Lung (tissue), 12 donors: ENCODE results near the gene CX3CL1. TPM values are rescaled to one million over a fixed set of nuclear protein-coding genes. Genes with fewer than 3 reads are reported as not detected.

Source experiments
- ATAC-seq: fragments of 200-7000 bp; cut with Tn5 transposase; one replicate; pipeline ENCODE4 v1.9.1; 2020; ENCODE audit warnings: moderate number of reproducible peaks; ENCODE audit not compliant: insufficient read depth, low FRiP score
- DNase-seq, 3 donors: peaks; one replicate each; pipeline ENCODE4 v3.0.0-alpha.2; 2013 to 2017
- H3K27ac ChIP-seq, 2 donors: one replicate each; pipeline ENCODE4 v1.5.1; 2013; ENCODE audit warnings: mild to moderate bottlenecking in 2 of 2, moderate library complexity in 2 of 2, control low read depth in 1 of 2, inconsistent platforms in 1 of 2, low read depth in 1 of 2, low read length in 1 of 2
- H3K27me3 ChIP-seq, 3 donors: one replicate each; pipeline ENCODE4 v1.5.1; 2013; ENCODE audit warnings: low read length in 2 of 3; ENCODE audit not compliant: control insufficient read depth in 3 of 3, insufficient read depth in 3 of 3
- H3K36me3 ChIP-seq, 4 donors: one replicate each; pipeline ENCODE4 v1.5.1; 2013; ENCODE audit warnings: low read length in 4 of 4, mild to moderate bottlenecking in 1 of 4, moderate library complexity in 1 of 4; ENCODE audit not compliant: control insufficient read depth in 4 of 4, insufficient read depth in 4 of 4
- H3K4me1 ChIP-seq, 5 donors: one replicate each; pipeline ENCODE4 v1.5.1; 2013; ENCODE audit warnings: low read length in 5 of 5, mild to moderate bottlenecking in 2 of 5, moderate library complexity in 1 of 5; ENCODE audit not compliant: control insufficient read depth in 5 of 5, insufficient read depth in 5 of 5
- H3K4me3 ChIP-seq: one replicate; pipeline ENCODE4 v1.5.1; 2013; ENCODE audit warnings: mild to moderate bottlenecking, control low read depth, moderate library complexity
- H3K9ac ChIP-seq, 2 donors: one replicate each; pipeline ENCODE4 v1.5.1; 2013; ENCODE audit warnings: low read length in 2 of 2, control low read depth in 1 of 2; ENCODE audit not compliant: insufficient read depth in 1 of 2
- H3K9me3 ChIP-seq, 4 donors: one replicate each; pipeline ENCODE4 v1.5.1; 2013; ENCODE audit warnings: low read length in 3 of 4, mild to moderate bottlenecking in 1 of 4, moderate library complexity in 1 of 4; ENCODE audit not compliant: control insufficient read depth in 4 of 4, insufficient read depth in 3 of 4
- CTCF ChIP-seq: IDR thresholded peaks from 2 replicates; pipeline ENCODE4 v1.5.1; 2012; ENCODE audit warnings: mild to moderate bottlenecking; ENCODE audit errors: control extremely low read depth, extremely low read depth
- WGBS, 2 donors: extraction: QIAGEN DNeasy Blood & Tissue Kit; methylation state at CpG; one replicate each; pipeline ENCODE4 v1.1.7; 2013; 5-methylcytosine and 5-hydroxymethylcytosine counted together
- polyA plus RNA-seq, 2 donors: library from polyadenylated mRNA; stranded (reverse); fragments of 200-250 nt; gene quantifications; one replicate each; pipeline ENCODE4 v1.2.1, GENCODE V29; 2013
- total RNA-seq, 2 donors: library from RNA; depleted of rRNA in 1 of 2; stranded (reverse); fragments of >200 nt in 1 of 2; gene quantifications; one replicate each; pipeline ENCODE4 v1.2.1, GENCODE V29; 2014 to 2021
- donor health status: control.
- donor health status: control.
- donor health status: Bipolar disorder and iron deficiency.
- donor health status: healthy.
- donor health status: DM: yes; HTN: yes; CAD: no.

Gene CX3CL1
- total and polyA plus RNA-seq, 4 donors, result 22.8 to 58.6 (median 31.7) TPM

- H3K36me3 ChIP-seq, result peaks cover 35 to 59% (median 45%) of the 10 kb centered on the region in 4 donors
- no peak overlapping the region for H3K9ac ChIP-seq
- H3K27me3 ChIP-seq, result no peaks in the 10 kb centered on the region
- no peaks in the 10 kb centered on the region for H3K9me3 ChIP-seq
- H3K4me3 ChIP-seq, result no peak overlapping the region
- no peaks in the 10 kb centered on the region for H3K4me1 ChIP-seq
- 89 to 94% methylated on average over 5 of the region's 5 CpGs for WGBS, 2 donors
- no peak for DNase-seq
- ATAC-seq, result no peak
- no peak overlapping the region for H3K27ac ChIP-seq
- TF ChIP-seq CTCF, result no peak
Observed at GRCh38 chr16:57430955-57431354, 58.7 kb downstream of the CX3CL1 start.

GRCh38 chr16:57432505-57432904 lies 60.2 kb downstream of the CX3CL1 start:
- Histone ChIP-seq H3K27ac (no peak overlapping the region), H3K9ac (no peak overlapping the region), H3K4me3 (no peak overlapping the region), H3K9me3 (no peaks in the 10 kb centered on the region), H3K27me3 (no peaks in the 10 kb centered on the region), H3K4me1 (no peaks in the 10 kb centered on the region), H3K36me3 (peaks cover 38 to 61% (median 50%) of the 10 kb centered on the region in 4 donors)
- no peak for TF ChIP-seq CTCF
- ATAC-seq (no peak), DNase-seq (no peak)
- 93 to 98% methylated on average over 2 of the region's 2 CpGs for WGBS, 2 donors

- no peaks in the 10 kb centered on the region for H3K27me3 ChIP-seq
- no peak overlapping the region for H3K4me3 ChIP-seq
- no peak for ATAC-seq
- DNase-seq, result no peak
- TF ChIP-seq CTCF, result no peak
- no peak overlapping the region for H3K27ac ChIP-seq
- H3K9me3 ChIP-seq, result no peaks in the 10 kb centered on the region
- no peak overlapping the region for H3K9ac ChIP-seq
- H3K36me3 ChIP-seq, result peaks cover 38 to 59% (median 50%) of the 10 kb centered on the region in 4 donors
- no peaks in the 10 kb centered on the region for H3K4me1 ChIP-seq
- 86 to 92% methylated on average over 3 of the region's 3 CpGs for WGBS, 2 donors
Observed at GRCh38 chr16:57432989-57433388, 60.7 kb downstream of the CX3CL1 start.

- Histone ChIP-seq H3K4me1 (no peaks in the 10 kb centered on the region), H3K4me3 (no peak overlapping the region), H3K9ac (no peak overlapping the region), H3K9me3 (no peaks in the 10 kb centered on the region), H3K27ac (no peak overlapping the region), H3K27me3 (no peaks in the 10 kb centered on the region), H3K36me3 (peaks cover 34 to 61% (median 49%) of the 10 kb centered on the region in 4 donors)
- no peak for TF ChIP-seq CTCF
- DNase-seq (no peak), ATAC-seq (no peak)
- 94% methylated on average over 2 of the region's 2 CpGs for WGBS, 2 donors
Observed at GRCh38 chr16:57434003-57434402, 61.7 kb downstream of the CX3CL1 start.
